K562 (cell line): Measurements from ENCODE around the gene NCOA1. TPM values are rescaled to one million over a fixed set of nuclear protein-coding genes. Genes with fewer than 3 reads are reported as not detected.

ENCODE experiments used
- ATAC-seq: fragments of 200-7000 bp; cut with Tn5 transposase; 3 replicates; pipeline ENCODE4 v1.9.1; 2020; ENCODE audit warnings: moderate library complexity
- BruUV-seq: library from RNA; stranded (reverse); fragments of 400-500 nt; replicated peaks from 2 replicates; lab custom pipeline; 2021; lab: Mats Ljungman, UMichigan
- CTCF ChIA-PET: fragments of 300-600 bp; formaldehyde crosslinking; extraction: SDS; loops from one replicate; lab custom pipeline; 2021; ENCODE audit warnings: low intra/inter-chr PET ratio; lab: Yijun Ruan, JAX
- POLR2A ChIA-PET: fragments of 300-600, 350-650 bp; sonication (Branson Sonifier 250); formaldehyde crosslinking; extraction: SDS; loops from one replicate; lab custom pipeline; 2021; ENCODE audit warnings: antibody characterized with exemption, inconsistent platforms; lab: Yijun Ruan, JAX
- DNase-seq, 4 experiments: peaks; one replicate each; pipeline versions ENCODE4 v3.0.0 to v3.0.0-alpha.2; 2011 to 2018; ENCODE audit warnings: low spot score in 3 of 4, mixed read lengths in 3 of 4; ENCODE audit errors: extremely low read depth in 1 of 4
- FAIRE-seq: peaks from 2 replicates; lab custom pipeline; 2011; peaks lifted over from hg19 to GRCh38; lab: Jason Lieb, UNC
- H2AFZ ChIP-seq: 2 replicates; pipeline ENCODE4 v1.6.0; 2011; ENCODE audit warnings: low read depth, low read length, control low read depth, inconsistent platforms
- H3K27ac ChIP-seq: fragments of 200-600 bp; 3 replicates; pipeline ENCODE4 v1.8.0; 2011; ENCODE audit warnings: low read depth, mild to moderate bottlenecking, control low read depth, inconsistent platforms, low read length, moderate library complexity, mixed read lengths; ENCODE audit errors: extremely low read depth
- H3K27me3 ChIP-seq, 2 experiments: fragments of 300-600 bp in 1 of 2; 2 replicates in 1 of 2; 3 replicates in 1 of 2; pipeline versions ENCODE4 v1.6.0 to v1.8.0; 2011; ENCODE audit warnings: inconsistent platforms in 2 of 2, low read length in 2 of 2, mild to moderate bottlenecking in 1 of 2, mixed read lengths in 1 of 2, moderate library complexity in 1 of 2; ENCODE audit not compliant: control insufficient read depth in 2 of 2, insufficient read depth in 2 of 2
- H3K36me3 ChIP-seq: fragments of 300-600 bp; 3 replicates; pipeline ENCODE4 v1.8.0; 2011; ENCODE audit warnings: mild to moderate bottlenecking, low read length, inconsistent platforms; ENCODE audit not compliant: control insufficient read depth, insufficient read depth
- H3K4me1 ChIP-seq, 2 experiments: fragments of 200-600 bp in 1 of 2; replicated peaks in 1 of 2; 2 replicates in 1 of 2; 3 replicates in 1 of 2; pipeline versions ENCODE4 v1.5.1 to v1.8.0; 2011; ENCODE audit warnings: inconsistent platforms in 2 of 2, low read length in 2 of 2, mild to moderate bottlenecking in 1 of 2, mixed read lengths in 1 of 2, moderate library complexity in 1 of 2; ENCODE audit not compliant: control insufficient read depth in 2 of 2, insufficient read depth in 2 of 2
- H3K4me2 ChIP-seq: 2 replicates; pipeline ENCODE4 v1.6.1; 2011; ENCODE audit warnings: low read length, control low read depth, inconsistent platforms, mixed read lengths; ENCODE audit not compliant: insufficient read depth
- H3K4me3 ChIP-seq: fragments of 200-600 bp; sonication (generic), shearing (Covaris generic); 2 replicates; pipeline ENCODE4 v1.5.1; 2016; ENCODE audit warnings: control low read depth, inconsistent platforms
- H3K79me2 ChIP-seq: fragments of 200-600 bp; 3 replicates; pipeline ENCODE4 v1.8.0; 2011; ENCODE audit warnings: low read length, inconsistent platforms; ENCODE audit not compliant: control insufficient read depth, insufficient read depth
- H3K9ac ChIP-seq, 2 experiments: 2 replicates each; pipeline versions ENCODE4 v1.6.0 to v1.6.1; 2011; ENCODE audit warnings: low read depth in 2 of 2, low read length in 2 of 2, control low read depth in 1 of 2, inconsistent platforms in 1 of 2, mild to moderate bottlenecking in 1 of 2, mixed read lengths in 1 of 2; ENCODE audit not compliant: insufficient read depth in 1 of 2
- H3K9me1 ChIP-seq: one replicate; pipeline ENCODE4 v1.6.0; 2011; ENCODE audit warnings: inconsistent platforms, mild to moderate bottlenecking, low read length, moderate library complexity; ENCODE audit not compliant: control insufficient read depth, insufficient read depth
- H3K9me3 ChIP-seq: replicated peaks from 2 replicates; pipeline ENCODE4 v1.5.1; 2011; ENCODE audit warnings: low read depth, low read length, inconsistent platforms; ENCODE audit not compliant: control insufficient read depth, insufficient read depth
- H4K20me1 ChIP-seq: replicated peaks from 2 replicates; pipeline ENCODE4 v1.6.1; 2011; ENCODE audit warnings: low read length, inconsistent platforms, mixed read lengths; ENCODE audit not compliant: control insufficient read depth, insufficient read depth
- BDP1 ChIP-seq: IDR thresholded peaks from 3 replicates; pipeline ENCODE4 v1.6.1; 2011; ENCODE audit not compliant: insufficient read length, insufficient read depth
- BHLHE40 ChIP-seq: IDR thresholded peaks from 2 replicates; pipeline ENCODE4 v1.6.1; 2011; ENCODE audit warnings: low read length, improper control_type of control experiment
- CBFA2T3 ChIP-seq: fragments of 450-650 bp; IDR thresholded peaks from 2 replicates; pipeline ENCODE4 v1.6.1; 2017
- HES1 ChIP-seq: fragments of 450-650 bp; IDR thresholded peaks from 2 replicates; pipeline ENCODE4 v1.6.1; 2016; ENCODE audit warnings: low read depth, mild to moderate bottlenecking, moderate library complexity
- L3MBTL2 ChIP-seq: fragments of 450-650 bp; IDR thresholded peaks from 2 replicates; pipeline ENCODE4 v1.6.1; 2016; ENCODE audit warnings: mild to moderate bottlenecking, moderate library complexity
- MAFG ChIP-seq: fragments of 450-650 bp; conservative IDR thresholded peaks from 2 replicates; pipeline ENCODE4 v1.6.1; 2016; ENCODE audit warnings: missing genetic modification characterization, missing compliant biosample characterization
- MBD2 ChIP-seq: sonication (generic); IDR thresholded peaks from 2 replicates; pipeline ENCODE4 v1.6.1; 2016; ENCODE audit warnings: low read depth, borderline replicate concordance
- NBN ChIP-seq: fragments of 450-650 bp; IDR thresholded peaks from 2 replicates; pipeline ENCODE4 v1.6.1; 2016; ENCODE audit warnings: low read depth, mild to moderate bottlenecking
- PHF21A ChIP-seq: fragments of 450-650 bp; IDR thresholded peaks from 2 replicates; pipeline ENCODE4 v1.6.1; 2017; ENCODE audit warnings: low read depth, borderline replicate concordance
- RAD51 ChIP-seq: fragments of 450-650 bp; IDR thresholded peaks from 2 replicates; pipeline ENCODE4 v1.7.1; 2016; ENCODE audit warnings: low read depth, mild to moderate bottlenecking, borderline replicate concordance
- RFX5 ChIP-seq: IDR thresholded peaks from 2 replicates; pipeline ENCODE4 v1.6.1; 2011; ENCODE audit warnings: low read depth, mild to moderate bottlenecking, improper control_type of control experiment, low read length
- SMAD3 ChIP-seq: fragments of 450-650 bp; formaldehyde crosslinking; conservative IDR thresholded peaks from 2 replicates; pipeline ENCODE4 v1.4.0; 2020; ENCODE audit warnings: mild to moderate bottlenecking
- SMC3 ChIP-seq: conservative IDR thresholded peaks from 2 replicates; pipeline ENCODE4 v1.6.1; 2011; ENCODE audit warnings: low read depth, low read length, improper control_type of control experiment; ENCODE audit not compliant: insufficient read depth
- SRSF9 ChIP-seq: fragments of 200-400 bp; formaldehyde crosslinking; IDR thresholded peaks from 2 replicates; pipeline ENCODE4 v1.6.1; 2017; ENCODE audit warnings: low read depth, low read length, borderline replicate concordance
- TSHZ1 ChIP-seq: fragments of 250-450 bp; sonication (Bioruptor Pico); IDR thresholded peaks from 2 replicates; pipeline ENCODE4 v1.4.0; 2020; ENCODE audit warnings: mild to moderate bottlenecking, moderate library complexity
- ZNF239 ChIP-seq: fragments of 250-450 bp; sonication (Bioruptor Pico); IDR thresholded peaks from 2 replicates; pipeline ENCODE4 v1.4.0; 2020; ENCODE audit warnings: mild to moderate bottlenecking
- ZNF316 ChIP-seq: fragments of 450-650 bp; IDR thresholded peaks from 2 replicates; pipeline ENCODE4 v1.6.1; 2016
- WGBS: fragments of 100-300 bp; shearing (Covaris generic); methylation state at CpG from one replicate; pipeline ENCODE4 v1.1.6; 2016; ENCODE audit warnings: low coverage, mixed read lengths; ENCODE audit not compliant: insufficient coverage; ENCODE audit errors: missing lambda C conversion rate; 5-methylcytosine and 5-hydroxymethylcytosine counted together
- in situ Hi-C: fragments of 300-500 bp; cut with MboI; formaldehyde crosslinking; loops from 4 replicates; pipeline ENCODE4 v1.15.0; 2018; ENCODE audit warnings: inconsistent platforms, mixed read lengths
- intact Hi-C: fragments of 100-400 bp; cut with micrococcal nuclease; formaldehyde crosslinking; loops from 2 replicates; pipeline ENCODE4 v1.14.2; 2022
- polyA plus RNA-seq, 8 experiments: library from polyadenylated mRNA; depleted of rRNA in 4 of 8; stranded (reverse) in 5 of 8; unstranded in 3 of 8; fragments of >200 nt; fragmentation: Nextera tagmentation in 2 of 8; fragmentation: Illumina TruSeq in 1 of 8; extraction: Ambion mirVana in 2 of 8; extraction: Trizol in 1 of 8; gene quantifications; 2 replicates each; pipeline versions ENCODE4 v1.2.1 to v1.2.3, GENCODE V29; 2011 to 2014; ENCODE audit warnings: inconsistent platforms in 1 of 8, missing spikeins in 1 of 8
- total RNA-seq, 7 experiments: library from RNA; depleted of rRNA in 6 of 7; stranded (reverse); fragments of >200 nt in 6 of 7; fragmentation: Illumina TruSeq in 2 of 7; extraction: Trizol in 2 of 7; gene quantifications; 2 replicates each; pipeline versions ENCODE4 v1.2.1 to v1.2.3, GENCODE V29; 2011 to 2021; ENCODE audit warnings: low replicate concordance in 1 of 7

The NCOA1 gene
- total and polyA plus RNA-seq, 9 of the 15 experiments (the other 6 are each of a cell fraction or from before 2014, with no cell fraction given) = 4.9 to 25.7 (median 17.0) TPM

- TF ChIP-seq ZNF316 (no peak), NBN (no peak), TSHZ1 (CRISPR knock-in tag) (no peak), MBD2 (no peak)
- TF ChIP-seq, all 486 proteins: peak for 0
Observed at GRCh38 chr2:24672589-24672988, 181.5 kb downstream of the NCOA1 start (continued).

- TF ChIP-seq PHF21A (no peak), RAD51 (no peak), ZNF239 (CRISPR knock-in tag) (no peak), CBFA2T3 (no peak), HES1 (no peak), SMC3 (no peak), L3MBTL2 (no peak), BHLHE40 (no peak), NBN (no peak), MAFG (tag) (no peak), SMAD3 (CRISPR knock-in tag) (no peak), RFX5 (no peak), BDP1 (no peak), SRSF9 (no peak)
- TF ChIP-seq, all 486 proteins: peak for 0
- Histone ChIP-seq H3K4me3 (no peak overlapping the region), H3K9me3 (no peaks in the 10 kb centered on the region), H3K79me2 (no peaks in the 10 kb centered on the region), H3K27ac (no peak overlapping the region), H3K4me2 (no peak overlapping the region), H3K36me3 (no peaks in the 10 kb centered on the region; the same call in 2 of the 3 replicates), H2AFZ (no peak overlapping the region), H3K27me3 (no peaks in the 10 kb centered on the region), H3K9me1 (no peaks in the 10 kb centered on the region), H3K9ac (no peak overlapping the region), H4K20me1 (no peaks in the 10 kb centered on the region), H3K4me1 (no peaks in the 10 kb centered on the region)
- ChIA-PET POLR2A (interaction anchor here (0.6 kb wide), 1 partner anchor 44 kb away, joined by 3 read pairs; no protein-coding TSS in a partner anchor), CTCF (no interaction called here)
- intact Hi-C loops = no loop called here
- in situ Hi-C loops = no loop called here
- 81% methylated on average over 7 of the region's 7 CpGs for WGBS
- ATAC-seq = no peak
- DNase-seq = no peak
- no peak for FAIRE-seq
- BruUV-seq = no TSS peak
Observed at GRCh38 chr2:24675338-24675737, 184.3 kb downstream of the NCOA1 start.
